B cell (primary cell): Measurements from ENCODE around the gene GBX1.

ENCODE experiments used
- CTCF ChIP-seq: fragments of 200-600 bp; IDR thresholded peaks from one replicate; pipeline ENCODE4 v1.8.0; 2022; ENCODE audit warnings: antibody characterized with exemption, mild to moderate bottlenecking
- EZH2 ChIP-seq: IDR thresholded peaks from 2 replicates; pipeline ENCODE4 v1.6.1; 2012; ENCODE audit warnings: borderline replicate concordance, low read depth, mild to moderate bottlenecking, moderate library complexity, low read length; ENCODE audit not compliant: insufficient read depth, poor library complexity, severe bottlenecking

- no peak for TF ChIP-seq EZH2
- TF ChIP-seq CTCF, result no peak
These were observed 35.8 kb downstream of the GBX1 start for GRCh38 chr7:151131592-151132293.
